B cell (primary cell): ENCODE results near the gene CNRIP1. TPM values are rescaled to one million over a fixed set of nuclear protein-coding genes. Genes with fewer than 3 reads are reported as not detected.

Experiments used
- ATAC-seq: fragments of 200-7000 bp; cut with Tn5 transposase; one replicate; pipeline ENCODE4 v1.10.0; 2021; ENCODE audit warnings: low read depth, mild to moderate bottlenecking, moderate number of reproducible peaks, moderate library complexity
- CTCF ChIA-PET: fragments of 350-600 bp; sonication (Branson Sonifier 250); formaldehyde crosslinking; loops from one replicate; lab custom pipeline; 2021; ENCODE audit warnings: antibody characterized with exemption, inconsistent platforms; lab: Charles Lee
- POLR2A ChIA-PET: fragments of 350-600 bp; sonication (Branson Sonifier 250); formaldehyde crosslinking; loops from one replicate; lab custom pipeline; 2021; ENCODE audit warnings: antibody characterized with exemption; lab: Charles Lee
- DNase-seq: peaks from one replicate; pipeline ENCODE4 v3.0.0; 2013
- H2AFZ ChIP-seq: 2 replicates; pipeline ENCODE4 v1.6.1; 2012; ENCODE audit warnings: mild to moderate bottlenecking, low read depth, low read length; ENCODE audit not compliant: insufficient read depth, poor library complexity, severe bottlenecking
- H3K27ac ChIP-seq, 2 donors: 1 replicate in 1 of 2; 2 replicates in 1 of 2; pipeline ENCODE4 v1.5.1; 2012 to 2013; ENCODE audit warnings: low read length in 2 of 2, mild to moderate bottlenecking in 2 of 2, moderate library complexity in 1 of 2
- H3K27me3 ChIP-seq, 4 experiments: fragments of 200-600 bp in 1 of 4; sonication (generic) in 1 of 4; replicated peaks in 1 of 4; 1 replicate in 2 of 4; 2 replicates in 2 of 4; pipeline versions ENCODE4 v1.6.1 to v1.7.0; 2013 to 2016; ENCODE audit warnings: low read length in 3 of 4, mild to moderate bottlenecking in 2 of 4, mixed read lengths in 1 of 4, moderate library complexity in 1 of 4; ENCODE audit not compliant: insufficient read depth in 4 of 4, control insufficient read depth in 3 of 4; ENCODE audit errors: control extremely low read depth in 1 of 4
- H3K36me3 ChIP-seq, 2 experiments: replicated peaks in 1 of 2; 1 replicate in 1 of 2; 2 replicates in 1 of 2; pipeline versions ENCODE4 v1.6.1 to v1.7.1; 2013; ENCODE audit warnings: low read length in 1 of 2; ENCODE audit not compliant: insufficient read depth in 2 of 2, control insufficient read depth in 1 of 2; ENCODE audit errors: control extremely low read depth in 1 of 2, extremely low read depth in 1 of 2
- H3K4me1 ChIP-seq, 2 donors: fragments of 200-600 bp in 1 of 2; sonication (generic) in 1 of 2; 1 replicate in 1 of 2; 2 replicates in 1 of 2; pipeline versions ENCODE4 v1.5.1 to v1.6.1; 2013 to 2017; ENCODE audit warnings: low read length in 2 of 2; ENCODE audit not compliant: control insufficient read depth in 2 of 2, insufficient read depth in 2 of 2
- H3K4me2 ChIP-seq: replicated peaks from 2 replicates; pipeline ENCODE3; 2012; ENCODE audit warnings: mild to moderate bottlenecking, low read depth, low read length; ENCODE audit not compliant: poor library complexity, severe bottlenecking
- H3K4me3 ChIP-seq, 5 experiments: fragments of 200-600 bp in 1 of 5; sonication (generic) in 1 of 5; 1 replicate in 3 of 5; 2 replicates in 2 of 5; pipeline versions ENCODE4 v1.5.1 to v1.7.0; 2011 to 2016; ENCODE audit warnings: low read length in 4 of 5, mild to moderate bottlenecking in 4 of 5, low read depth in 2 of 5, control low read depth in 1 of 5, moderate library complexity in 1 of 5; ENCODE audit not compliant: insufficient read depth in 1 of 5; ENCODE audit errors: control extremely low read depth in 1 of 5, extremely low read depth in 1 of 5
- H3K79me2 ChIP-seq: fragments of 200-600 bp; sonication (generic); one replicate; pipeline ENCODE4 v1.6.0; 2016; ENCODE audit warnings: low read length; ENCODE audit not compliant: control insufficient read depth, insufficient read depth
- H3K9ac ChIP-seq: fragments of 200-600 bp; sonication (generic); 2 replicates; pipeline ENCODE4 v1.6.1; 2017; ENCODE audit warnings: mild to moderate bottlenecking, low read length, moderate library complexity
- H3K9me3 ChIP-seq, 3 donors: one replicate each; pipeline versions ENCODE4 v1.6.1 to v1.7.1; 2013; ENCODE audit warnings: low read length in 2 of 3; ENCODE audit not compliant: control insufficient read depth in 2 of 3, insufficient read depth in 1 of 3; ENCODE audit errors: control extremely low read depth in 1 of 3
- H4K20me1 ChIP-seq: 2 replicates; pipeline ENCODE4 v1.6.0; 2012; ENCODE audit warnings: mild to moderate bottlenecking, low read length; ENCODE audit not compliant: insufficient read depth, control insufficient read depth, poor library complexity, severe bottlenecking
- H3K27ac Mint-ChIP-seq: one replicate; pipeline ENCODE4 v1.8.0; 2021; ENCODE audit warnings: mixed read lengths
- H3K27me3 Mint-ChIP-seq: one replicate; pipeline ENCODE4 v1.8.0; 2021; ENCODE audit warnings: mixed read lengths
- H3K4me1 Mint-ChIP-seq: one replicate; pipeline ENCODE4 v1.8.0; 2021; ENCODE audit warnings: mixed read lengths
- H3K4me3 Mint-ChIP-seq: one replicate; pipeline ENCODE4 v1.8.0; 2021; ENCODE audit warnings: mixed read lengths
- H3K9me3 Mint-ChIP-seq: one replicate; pipeline ENCODE4 v1.8.0; 2022; ENCODE audit warnings: mixed read lengths; ENCODE audit not compliant: insufficient read depth
- EZH2 ChIP-seq: IDR thresholded peaks from 2 replicates; pipeline ENCODE4 v1.6.1; 2012; ENCODE audit warnings: borderline replicate concordance, low read depth, mild to moderate bottlenecking, moderate library complexity, low read length; ENCODE audit not compliant: insufficient read depth, poor library complexity, severe bottlenecking
- WGBS: methylation state at CpG from one replicate; pipeline ENCODE4 v1.1.5; 2013; ENCODE audit warnings: missing lambda C conversion rate; ENCODE audit not compliant: insufficient coverage; 5-methylcytosine and 5-hydroxymethylcytosine counted together
- intact Hi-C: fragments of 100-400 bp; cut with micrococcal nuclease; formaldehyde crosslinking; loops from one replicate; pipeline ENCODE4 v1.10.0; 2022
- polyA plus RNA-seq: library from polyadenylated mRNA; depleted of rRNA; stranded (reverse); fragments of >200 nt; gene quantifications from 2 replicates; pipeline ENCODE4 v1.2.3, GENCODE V29; 2012
- total RNA-seq, 2 donors: library from RNA; stranded (reverse); fragments of 120-200 nt in 1 of 2; gene quantifications; 1 replicate in 1 of 2; 2 replicates in 1 of 2; pipeline versions ENCODE4 v1.2.3 to v1.2.4, GENCODE V29; 2013 to 2022
- TF ChIP-seq, protein P1 (sequence below): fragments of 200-600 bp; IDR thresholded peaks from one replicate; pipeline ENCODE4 v1.8.0; 2022; ENCODE audit warnings: antibody characterized with exemption, mild to moderate bottlenecking

CNRIP1 gene
- total and polyA plus RNA-seq, 2 donors (not counting 1 experiment from before 2014, with no cell fraction given): not detected

DNA sequence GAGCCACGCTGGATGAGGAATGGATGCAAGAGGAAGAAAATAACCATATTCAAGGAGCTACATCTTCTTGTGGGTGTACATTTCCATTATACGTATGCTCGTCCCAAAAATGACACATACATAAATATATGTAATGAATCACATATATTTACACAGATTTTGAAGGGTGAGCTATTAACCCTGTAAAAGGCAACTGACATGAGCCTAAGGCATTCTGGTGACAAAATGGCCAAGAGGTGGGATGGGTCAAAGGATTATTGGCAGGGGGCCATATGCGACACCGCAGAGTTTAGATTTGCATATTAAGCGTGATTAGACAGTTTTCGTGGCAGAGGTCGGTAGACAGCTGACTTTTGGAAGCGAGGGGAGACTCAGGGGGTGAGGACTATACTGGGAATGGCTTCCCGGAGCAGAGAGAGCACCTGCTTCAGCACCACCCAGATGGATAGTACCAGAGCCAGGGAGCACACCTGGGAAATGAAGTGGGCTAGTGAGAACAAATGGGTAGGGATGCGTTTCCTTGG is 431 bp upstream of the CNRIP1 start:
- Histone ChIP-seq H3K9ac (peak overlapping the region; percentile 67), H3K9me3 (peaks cover 0 to 14% (median 0%) of the 10 kb centered on the region in 3 donors), H3K36me3 (no peaks in the 10 kb centered on the region), H4K20me1 (no peaks in the 10 kb centered on the region), H2AFZ (peak overlapping the region; percentile 76), H3K27me3 (peaks cover 0 to 40% (median 26%) of the 10 kb centered on the region in 4 experiments), H3K4me1 (peaks cover 19 to 20% of the 10 kb centered on the region in 2 donors), H3K27ac (no peak overlapping the region), H3K4me3 (peak overlapping the region; percentile 39 to 63 (median 52)), H3K79me2 (no peaks in the 10 kb centered on the region), H3K4me2 (peak overlapping the region; percentile 85)
- Mint-ChIP-seq H3K4me1 (peaks cover 19% of the 10 kb centered on the region), H3K9me3 (no peaks in the 10 kb centered on the region), H3K4me3 (peak overlapping the region; percentile 87), H3K27ac (no peak overlapping the region), H3K27me3 (peaks cover 40% of the 10 kb centered on the region)
- ATAC-seq (no peak), DNase-seq (peak; percentile 34)
- ChIA-PET POLR2A (interaction anchor here (0.7 kb wide), 1 partner anchor 148 kb away, joined by 4 read pairs; no protein-coding TSS in a partner anchor), CTCF (interaction anchor here (1.4 to 2.4 kb wide), 4 partner anchors 11 to 124 kb away, joined by 3 to 9 read pairs (median 6); no protein-coding TSS in a partner anchor)
- TF ChIP-seq EZH2: no peak
- TF ChIP-seq, protein P1, sequence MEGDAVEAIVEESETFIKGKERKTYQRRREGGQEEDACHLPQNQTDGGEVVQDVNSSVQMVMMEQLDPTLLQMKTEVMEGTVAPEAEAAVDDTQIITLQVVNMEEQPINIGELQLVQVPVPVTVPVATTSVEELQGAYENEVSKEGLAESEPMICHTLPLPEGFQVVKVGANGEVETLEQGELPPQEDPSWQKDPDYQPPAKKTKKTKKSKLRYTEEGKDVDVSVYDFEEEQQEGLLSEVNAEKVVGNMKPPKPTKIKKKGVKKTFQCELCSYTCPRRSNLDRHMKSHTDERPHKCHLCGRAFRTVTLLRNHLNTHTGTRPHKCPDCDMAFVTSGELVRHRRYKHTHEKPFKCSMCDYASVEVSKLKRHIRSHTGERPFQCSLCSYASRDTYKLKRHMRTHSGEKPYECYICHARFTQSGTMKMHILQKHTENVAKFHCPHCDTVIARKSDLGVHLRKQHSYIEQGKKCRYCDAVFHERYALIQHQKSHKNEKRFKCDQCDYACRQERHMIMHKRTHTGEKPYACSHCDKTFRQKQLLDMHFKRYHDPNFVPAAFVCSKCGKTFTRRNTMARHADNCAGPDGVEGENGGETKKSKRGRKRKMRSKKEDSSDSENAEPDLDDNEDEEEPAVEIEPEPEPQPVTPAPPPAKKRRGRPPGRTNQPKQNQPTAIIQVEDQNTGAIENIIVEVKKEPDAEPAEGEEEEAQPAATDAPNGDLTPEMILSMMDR: no peak
- WGBS: 8% methylated on average over 7 of the region's 11 CpGs
- intact Hi-C loops: no loop called here

DNA sequence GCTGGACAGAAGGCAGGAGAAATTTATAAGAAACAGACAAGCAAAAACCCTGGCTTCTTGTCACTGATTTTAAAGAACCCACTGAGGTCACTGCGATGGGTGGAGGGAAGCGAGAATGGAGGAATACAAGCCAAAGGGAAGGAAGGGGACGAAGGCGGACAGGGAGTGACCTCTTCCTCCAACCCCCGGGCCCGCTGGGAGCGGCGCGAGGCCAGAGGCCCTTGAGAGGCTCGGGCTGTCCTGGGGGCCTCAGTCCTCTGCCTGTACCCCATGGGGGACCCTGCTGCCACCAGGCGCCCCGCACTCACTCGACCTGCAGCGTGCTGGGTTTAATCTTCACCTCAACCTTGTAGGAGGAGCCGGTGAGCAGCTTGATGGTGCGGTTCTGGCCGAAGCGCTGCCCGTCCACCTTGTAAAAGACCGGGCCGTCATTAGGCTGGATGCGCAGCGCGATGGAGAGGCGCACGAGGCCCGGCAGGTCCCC is 793 bp downstream of the CNRIP1 start:
- TF ChIP-seq, protein P1: no peak
- TF ChIP-seq EZH2: no peak

More for the DNA sequence above, 793 bp downstream of the CNRIP1 start:
- H3K9ac ChIP-seq: peak overlapping the region; percentile 67
- no peaks in the 10 kb centered on the region for H3K36me3 ChIP-seq
- CTCF ChIA-PET: interaction anchor here (1.4 to 2.4 kb wide), 3 partner anchors 10 to 123 kb away, joined by 4 to 9 read pairs (median 7); no protein-coding TSS in a partner anchor
- peak overlapping the region in 4 of 5 experiments; percentile 51 to 63 (median 56) for H3K4me3 ChIP-seq
- Mint-ChIP-seq H3K27me3 (peaks cover 43% of the 10 kb centered on the region), H3K4me3 (peak overlapping the region; percentile 87), H3K4me1 (peaks cover 19% of the 10 kb centered on the region), H3K27ac (no peak overlapping the region), H3K9me3 (no peaks in the 10 kb centered on the region)
- 6% methylated on average over 27 of the region's 27 CpGs for WGBS
- no peaks in the 10 kb centered on the region for H4K20me1 ChIP-seq
- intact Hi-C loops: no loop called here
- DNase-seq: no peak
- peaks cover 19 to 20% of the 10 kb centered on the region in 2 donors for H3K4me1 ChIP-seq
- POLR2A ChIA-PET: no interaction called here
- no peak overlapping the region for H3K27ac ChIP-seq
- H2AFZ ChIP-seq: peak overlapping the region; percentile 76
- no peak for ATAC-seq
- peak overlapping the region; percentile 85 for H3K4me2 ChIP-seq
- H3K79me2 ChIP-seq: no peaks in the 10 kb centered on the region
- H3K9me3 ChIP-seq: peaks cover 0 to 14% (median 4%) of the 10 kb centered on the region in 3 donors
- H3K27me3 ChIP-seq: peaks cover 0 to 40% (median 27%) of the 10 kb centered on the region in 4 experiments
